Smooth muscle cell of the umbilical artery (primary cell): ENCODE results near the gene CD28. TPM values are rescaled to one million over a fixed set of nuclear protein-coding genes. Genes with fewer than 3 reads are reported as not detected.

ENCODE experiments used
- total RNA-seq: library from RNA; depleted of rRNA; stranded (reverse); fragments of >200 nt; gene quantifications from 2 replicates; pipeline ENCODE4 v1.2.3, GENCODE V29; 2014

Gene CD28
- total RNA-seq, result under 0.01 TPM in 2 replicates

DNA sequence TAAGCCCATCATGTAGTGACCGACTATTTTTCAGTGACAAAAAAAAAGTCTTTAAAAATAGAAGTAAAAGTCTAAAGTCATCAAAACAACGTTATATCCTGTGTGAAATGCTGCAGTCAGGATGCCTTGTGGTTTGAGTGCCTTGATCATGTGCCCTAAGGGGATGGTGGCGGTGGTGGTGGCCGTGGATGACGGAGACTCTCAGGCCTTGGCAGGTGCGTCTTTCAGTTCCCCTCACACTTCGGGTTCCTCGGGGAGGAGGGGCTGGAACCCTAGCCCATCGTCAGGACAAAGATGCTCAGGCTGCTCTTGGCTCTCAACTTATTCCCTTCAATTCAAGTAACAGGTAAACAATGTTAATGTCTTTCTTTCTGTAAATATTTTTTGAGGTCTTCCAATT is at the start of gene CD28:
CD28 (plus strand) TSS at position 237 of the 400 bp plus-strand sequence; CDS start at position 295, 58 bp downstream.

Other genes starting within 250 kb of the CD28 start
- gene RAPH1, start 171.3 kb upstream of the CD28 start, total RNA-seq, result 22.3 and 78.8 TPM in 2 replicates
- not detected in 2 replicates for gene CTLA4, start 161.1 kb downstream of the CD28 start, total RNA-seq
- not detected in 2 replicates for gene ICOS, start 230.1 kb downstream of the CD28 start, total RNA-seq